Measurements from ENCODE around the gene TEX36.

- TF ChIP-seq CTCF (IDR thresholded peaks at IDR 0.05) (peak in 1 of 6 experiments; percentile 23), POLR2A (IDR thresholded peaks at IDR 0.05) (peak in 2 of 4 donors; percentile 69 to 76)
Measured at GRCh38 chr10:125719173-125720001, 36.4 kb upstream of the TEX36 start, which contains the start of gene EDRF1.

Measured in esophagus squamous epithelium (tissue), 4 donors.